ENCODE measurements around the gene GRIK1.

GRCh38 chr21:29961291-29962027, 21.7 kb upstream of the GRIK1 start:
- no peak for TF ChIP-seq EZH2 (IDR thresholded peaks at IDR 0.05; ENCODE audit: insufficient read depth, poor library complexity, severe bottlenecking)
- no peak for TF ChIP-seq EZH2phosphoT487 (IDR thresholded peaks at IDR 0.05; ENCODE audit: insufficient read depth, low read depth)
